Mucosa of rectum (tissue), 2 donors: ENCODE measurements around the gene HMCN1.

ENCODE experiments used
- H3K27ac ChIP-seq, 2 donors: one replicate each; pipeline ENCODE4 v1.7.0; 2013; ENCODE audit warnings: inconsistent platforms in 2 of 2, low read depth in 2 of 2, low read length in 2 of 2
- H3K27me3 ChIP-seq, 2 donors: one replicate each; pipeline ENCODE4 v1.7.0; 2013; ENCODE audit warnings: low read length in 2 of 2; ENCODE audit not compliant: control insufficient read depth in 2 of 2, insufficient read depth in 2 of 2
- H3K36me3 ChIP-seq, 2 donors: one replicate each; pipeline ENCODE4 v1.7.0; 2013; ENCODE audit warnings: low read length in 2 of 2; ENCODE audit not compliant: control insufficient read depth in 2 of 2, insufficient read depth in 2 of 2
- H3K4me1 ChIP-seq, 2 donors: one replicate each; pipeline ENCODE4 v1.7.0; 2013; ENCODE audit warnings: low read length in 2 of 2, mild to moderate bottlenecking in 1 of 2; ENCODE audit not compliant: control insufficient read depth in 2 of 2, insufficient read depth in 2 of 2
- H3K4me3 ChIP-seq, 2 donors: one replicate each; pipeline ENCODE4 v1.7.0; 2013; ENCODE audit warnings: low read length in 2 of 2
- H3K9ac ChIP-seq, 2 donors: one replicate each; pipeline ENCODE4 v1.7.0; 2013; ENCODE audit warnings: low read length in 2 of 2, low read depth in 1 of 2, mild to moderate bottlenecking in 1 of 2
- H3K9me3 ChIP-seq, 2 donors: one replicate each; pipeline ENCODE4 v1.7.0; 2013; ENCODE audit warnings: low read length in 2 of 2; ENCODE audit not compliant: control insufficient read depth in 2 of 2
- donor health status: healthy.
- donor health status: Normal muscosa, but diverticular disease.

Gene HMCN1

DNA sequence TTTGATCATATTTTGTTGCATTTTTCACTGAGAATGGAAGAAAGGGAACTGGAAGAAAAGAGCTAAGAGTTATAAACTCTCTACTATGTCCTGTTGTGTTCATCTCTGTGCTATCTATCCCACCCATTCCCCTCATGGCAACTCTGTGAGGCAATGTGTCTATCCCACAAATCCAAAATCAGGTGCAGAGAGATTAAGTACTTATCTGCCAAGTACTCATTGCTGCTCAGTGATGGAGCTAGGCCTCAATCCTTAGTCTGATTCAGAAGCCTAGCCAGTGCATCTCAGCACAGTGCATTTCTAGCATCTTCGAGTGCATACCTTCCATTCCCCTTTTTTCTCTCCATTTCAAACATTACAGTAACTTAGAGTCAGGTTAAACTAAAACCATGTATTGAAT lies 370.3 kb downstream of the HMCN1 start:
- H3K4me3 ChIP-seq = no peak overlapping the region
- H3K27me3 ChIP-seq = no peaks in the 10 kb centered on the region
- no peak overlapping the region for H3K9ac ChIP-seq
- no peaks in the 10 kb centered on the region for H3K36me3 ChIP-seq
- H3K4me1 ChIP-seq = no peaks in the 10 kb centered on the region
- H3K27ac ChIP-seq = no peak overlapping the region
- no peaks in the 10 kb centered on the region for H3K9me3 ChIP-seq

DNA sequence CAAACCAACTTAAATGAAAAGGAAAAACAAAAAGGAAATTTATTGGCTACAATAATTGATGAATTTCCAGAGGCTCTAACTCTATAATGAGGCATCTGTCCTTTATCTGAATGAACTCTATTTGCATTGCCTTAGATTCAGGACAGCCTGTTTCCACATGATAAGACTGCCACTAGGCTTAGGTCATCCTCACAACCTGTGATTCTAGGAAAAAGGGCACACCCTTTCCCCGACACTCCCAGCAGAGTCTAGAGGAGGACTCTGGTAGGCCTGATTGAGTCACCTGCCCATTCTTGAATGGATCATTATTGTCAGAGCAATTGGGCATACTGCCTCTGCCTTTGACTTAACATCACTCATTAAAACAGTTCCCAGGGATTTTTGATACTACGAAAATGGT lies 378.1 kb downstream of the HMCN1 start:
- Histone ChIP-seq H3K36me3 (no peaks in the 10 kb centered on the region), H3K27ac (no peak overlapping the region), H3K4me1 (no peaks in the 10 kb centered on the region), H3K4me3 (no peak overlapping the region), H3K27me3 (no peaks in the 10 kb centered on the region), H3K9me3 (no peaks in the 10 kb centered on the region), H3K9ac (no peak overlapping the region)

- H3K36me3 ChIP-seq = no peaks in the 10 kb centered on the region
- H3K4me3 ChIP-seq = no peak overlapping the region
- no peak overlapping the region for H3K9ac ChIP-seq
- H3K4me1 ChIP-seq = no peaks in the 10 kb centered on the region
- H3K27ac ChIP-seq = no peak overlapping the region
- H3K9me3 ChIP-seq = no peaks in the 10 kb centered on the region
- no peaks in the 10 kb centered on the region for H3K27me3 ChIP-seq
Observed at GRCh38 chr1:186113461-186113860, 379.3 kb downstream of the HMCN1 start.

DNA sequence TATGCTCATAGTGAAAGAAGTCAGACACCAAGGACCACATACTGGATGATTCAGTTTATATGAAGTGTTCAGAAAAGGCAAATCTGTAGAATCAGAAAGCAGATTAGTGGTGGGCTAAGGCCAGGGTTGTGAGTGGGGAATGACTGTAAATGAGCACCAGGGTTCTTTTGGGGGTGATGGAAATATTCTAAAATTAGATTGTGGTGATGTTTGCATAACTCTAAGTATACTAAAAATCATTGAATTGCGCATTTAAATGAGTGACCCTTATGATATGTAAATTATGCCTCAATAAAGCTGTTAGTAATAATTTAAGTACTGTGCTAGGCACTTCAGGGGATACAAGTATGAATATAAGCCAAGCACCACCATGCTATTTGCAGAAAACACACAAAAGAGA lies 384.5 kb downstream of the HMCN1 start:
- no peak overlapping the region for H3K9ac ChIP-seq
- no peak overlapping the region for H3K27ac ChIP-seq
- H3K36me3 ChIP-seq = no peaks in the 10 kb centered on the region
- no peak overlapping the region for H3K4me3 ChIP-seq
- no peaks in the 10 kb centered on the region for H3K9me3 ChIP-seq
- no peaks in the 10 kb centered on the region for H3K4me1 ChIP-seq
- H3K27me3 ChIP-seq = no peaks in the 10 kb centered on the region

- no peaks in the 10 kb centered on the region for H3K27me3 ChIP-seq
- H3K27ac ChIP-seq = no peak overlapping the region
- no peak overlapping the region for H3K9ac ChIP-seq
- H3K4me3 ChIP-seq = no peak overlapping the region
- no peaks in the 10 kb centered on the region for H3K36me3 ChIP-seq
- no peaks in the 10 kb centered on the region for H3K9me3 ChIP-seq
- no peaks in the 10 kb centered on the region for H3K4me1 ChIP-seq
Observed at GRCh38 chr1:186122837-186123236, 388.6 kb downstream of the HMCN1 start.

DNA sequence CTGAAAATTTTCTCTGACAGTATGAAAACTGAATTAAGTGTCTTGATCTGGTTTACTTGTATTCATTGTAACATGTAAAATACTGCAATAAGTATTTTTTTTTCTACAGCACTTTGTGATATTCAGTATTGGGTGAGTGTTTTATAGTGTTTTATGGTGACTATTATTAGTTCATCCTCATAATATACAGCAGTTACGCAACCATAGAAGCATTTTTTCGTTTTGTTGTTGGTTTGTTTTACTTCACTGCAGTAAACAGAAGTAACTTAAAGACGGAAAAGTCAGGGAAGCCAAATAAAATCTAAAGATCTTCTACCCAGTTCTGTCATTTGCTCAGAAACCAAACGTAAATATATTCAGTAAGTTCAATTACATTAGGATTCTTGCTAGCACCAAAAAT lies 390.8 kb downstream of the HMCN1 start:
- Histone ChIP-seq H3K27me3 (no peaks in the 10 kb centered on the region), H3K4me3 (no peak overlapping the region), H3K9ac (no peak overlapping the region), H3K4me1 (no peaks in the 10 kb centered on the region), H3K36me3 (no peaks in the 10 kb centered on the region), H3K9me3 (no peaks in the 10 kb centered on the region), H3K27ac (no peak overlapping the region)

DNA sequence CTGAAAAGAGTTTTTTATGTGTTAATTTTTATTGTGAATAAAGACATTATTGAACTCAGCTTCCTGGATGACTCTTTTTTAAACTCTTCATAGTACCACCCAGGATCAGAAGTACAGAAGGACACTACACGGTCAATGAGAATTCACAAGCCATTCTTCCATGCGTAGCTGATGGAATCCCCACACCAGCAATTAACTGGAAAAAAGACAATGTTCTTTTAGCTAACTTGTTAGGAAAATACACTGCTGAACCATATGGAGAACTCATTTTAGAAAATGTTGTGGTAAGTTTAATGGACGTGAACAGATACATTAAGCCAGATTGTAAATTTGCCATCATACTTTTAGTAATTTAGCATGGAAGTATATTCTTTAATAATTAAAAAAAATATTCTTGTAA lies 391.3 kb downstream of the HMCN1 start:
- Histone ChIP-seq H3K27me3 (no peaks in the 10 kb centered on the region), H3K36me3 (no peaks in the 10 kb centered on the region), H3K27ac (no peak overlapping the region), H3K9ac (no peak overlapping the region), H3K4me1 (no peaks in the 10 kb centered on the region), H3K4me3 (no peak overlapping the region), H3K9me3 (no peaks in the 10 kb centered on the region)

GRCh38 chr1:186129758-186130157 lies 395.6 kb downstream of the HMCN1 start:
- Histone ChIP-seq H3K9me3 (no peaks in the 10 kb centered on the region), H3K4me3 (no peak overlapping the region), H3K36me3 (no peaks in the 10 kb centered on the region), H3K9ac (no peak overlapping the region), H3K27me3 (no peaks in the 10 kb centered on the region), H3K27ac (no peak overlapping the region), H3K4me1 (no peaks in the 10 kb centered on the region)

- no peaks in the 10 kb centered on the region for H3K4me1 ChIP-seq
- no peaks in the 10 kb centered on the region for H3K9me3 ChIP-seq
- no peaks in the 10 kb centered on the region for H3K36me3 ChIP-seq
- no peak overlapping the region for H3K4me3 ChIP-seq
- H3K27ac ChIP-seq = no peak overlapping the region
- no peak overlapping the region for H3K9ac ChIP-seq
- no peaks in the 10 kb centered on the region for H3K27me3 ChIP-seq
Observed at GRCh38 chr1:186139115-186139514, 404.9 kb downstream of the HMCN1 start.

DNA sequence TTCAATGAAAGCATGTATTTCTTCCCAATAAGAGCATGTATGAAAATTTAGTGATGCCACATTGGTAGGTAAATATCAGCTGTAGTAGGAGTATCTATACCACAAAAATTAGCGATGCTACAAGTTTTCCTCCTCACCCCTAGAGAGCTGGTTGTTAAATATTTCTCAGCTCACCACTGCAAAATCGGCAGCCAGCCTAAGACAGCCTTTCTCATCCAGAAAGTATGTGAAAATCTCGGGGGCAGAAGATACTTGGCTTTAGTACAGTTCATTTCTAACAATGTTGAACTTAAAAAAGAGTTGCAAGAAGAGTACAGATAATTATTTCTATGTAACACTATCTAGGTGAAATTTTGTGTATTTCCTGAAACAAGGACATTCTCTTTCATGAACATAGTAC lies 405.5 kb downstream of the HMCN1 start:
- Histone ChIP-seq H3K9ac (no peak overlapping the region), H3K9me3 (no peaks in the 10 kb centered on the region), H3K27ac (no peak overlapping the region), H3K36me3 (no peaks in the 10 kb centered on the region), H3K4me1 (no peaks in the 10 kb centered on the region), H3K27me3 (no peaks in the 10 kb centered on the region), H3K4me3 (no peak overlapping the region)

DNA sequence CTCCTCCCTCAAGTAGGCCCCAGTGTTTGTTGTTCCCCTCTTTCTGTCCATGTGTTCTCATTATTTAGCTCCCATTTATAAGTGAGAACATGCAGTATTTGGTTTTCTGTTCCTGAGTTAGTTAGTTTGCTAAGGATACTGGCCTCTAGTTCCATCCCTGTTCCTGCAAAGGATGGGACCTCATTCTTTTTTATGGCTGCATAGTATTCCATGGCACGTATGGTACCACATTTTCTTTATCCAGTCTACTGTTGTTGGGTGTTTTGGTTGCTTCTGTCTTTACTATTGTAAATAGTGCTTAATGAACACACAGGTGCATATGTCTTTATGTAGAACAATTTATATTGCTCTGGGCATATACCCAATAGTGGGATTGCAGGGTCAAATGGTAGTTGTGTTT lies 408.0 kb downstream of the HMCN1 start:
- H3K27ac ChIP-seq = no peak overlapping the region
- H3K27me3 ChIP-seq = no peaks in the 10 kb centered on the region
- no peaks in the 10 kb centered on the region for H3K36me3 ChIP-seq
- no peak overlapping the region for H3K4me3 ChIP-seq
- no peaks in the 10 kb centered on the region for H3K9me3 ChIP-seq
- H3K4me1 ChIP-seq = no peaks in the 10 kb centered on the region
- no peak overlapping the region for H3K9ac ChIP-seq
